A549 (cell line): ENCODE results near the gene TXNL4B. TPM values are rescaled to one million over a fixed set of nuclear protein-coding genes. Genes with fewer than 3 reads are reported as not detected.

Source experiments
- ATAC-seq, 2 experiments: fragments of 200-7000 bp in 1 of 2; fragments of >200 bp in 1 of 2; cut with Nextera tagmentation in 1 of 2; cut with Tn5 transposase in 1 of 2; 3 replicates each; pipeline versions ENCODE4 v1.8.0 to v1.9.1; 2018 to 2020; ENCODE audit warnings: mild to moderate bottlenecking in 1 of 2, moderate library complexity in 1 of 2
- CTCF ChIA-PET: fragments of 300-600 bp; sonication (Branson Sonifier 250); formaldehyde crosslinking; extraction: SDS; loops from one replicate; lab custom pipeline; 2021; ENCODE audit warnings: antibody characterized with exemption, inconsistent platforms; lab: Yijun Ruan, JAX
- POLR2A ChIA-PET: fragments of 350-600 bp; formaldehyde crosslinking; extraction: SDS; loops from one replicate; lab custom pipeline; 2021; ENCODE audit warnings: antibody characterized with exemption, inconsistent platforms; lab: Yijun Ruan, JAX
- DNase-seq, 2 experiments: peaks; one replicate each; pipeline versions ENCODE4 v3.0.0 to v3.0.0-alpha.2; 2011 to 2016; ENCODE audit warnings: low read depth in 1 of 2, low spot score in 1 of 2
- FAIRE-seq: peaks from 2 replicates; lab custom pipeline; 2011; peaks lifted over from hg19 to GRCh38; lab: Jason Lieb, UNC
- H3K27ac ChIP-seq, 2 experiments: fragments of >200 bp; sonication (Bioruptor Twin); formaldehyde crosslinking; 3 replicates each; pipeline ENCODE4 v1.5.1; 2016 to 2017
- H3K4me1 ChIP-seq: fragments of >200 bp; sonication (Bioruptor Twin); formaldehyde crosslinking; 3 replicates; pipeline ENCODE4 v1.6.1; 2016
- H3K4me2 ChIP-seq: fragments of >200 bp; sonication (Bioruptor Twin); formaldehyde crosslinking; 3 replicates; pipeline ENCODE4 v1.6.1; 2016
- H3K4me3 ChIP-seq: fragments of >200 bp; sonication (Bioruptor Twin); formaldehyde crosslinking; 3 replicates; pipeline ENCODE4 v1.5.1; 2016
- H3K9me3 ChIP-seq: fragments of >200 bp; sonication (Bioruptor Twin); formaldehyde crosslinking; 3 replicates; pipeline ENCODE4 v1.6.1; 2016
- BCL3 ChIP-seq: fragments of >200 bp; sonication (Bioruptor Twin); formaldehyde crosslinking; IDR thresholded peaks from 3 replicates; pipeline ENCODE4 v1.6.1; 2016
- CBX8 ChIP-seq: fragments of 200-600 bp; sonication (generic); IDR thresholded peaks from 2 replicates; pipeline ENCODE4 v1.6.1; 2016
- CEBPB ChIP-seq, 2 experiments: fragments of >200 bp in 1 of 2; sonication (Bioruptor Twin) in 1 of 2; formaldehyde crosslinking in 1 of 2; IDR thresholded peaks; 2 replicates each; pipeline ENCODE4 v1.6.1; 2012 to 2016
- CHD4 ChIP-seq: fragments of 200-600 bp; sonication (generic); IDR thresholded peaks from 2 replicates; pipeline ENCODE4 v1.6.1; 2016; ENCODE audit warnings: antibody characterized with exemption, mild to moderate bottlenecking, borderline replicate concordance
- CTCF ChIP-seq: fragments of >200 bp; sonication (Bioruptor Twin); formaldehyde crosslinking; IDR thresholded peaks from 3 replicates; pipeline ENCODE4 v1.5.1; 2016
- EHMT2 ChIP-seq: fragments of 200-600 bp; sonication (generic); IDR thresholded peaks from 2 replicates; pipeline ENCODE4 v1.6.1; 2016; ENCODE audit warnings: antibody characterized with exemption, low read depth, mild to moderate bottlenecking, moderate library complexity
- ELK1 ChIP-seq: fragments of 150-350 bp; IDR thresholded peaks from 2 replicates; pipeline ENCODE4 v1.6.1; 2014; ENCODE audit warnings: low read depth, mild to moderate bottlenecking, low read length
- EP300 ChIP-seq, 2 experiments: fragments of >200 bp; sonication (Bioruptor Twin); formaldehyde crosslinking; IDR thresholded peaks; 2 replicates in 1 of 2; 3 replicates in 1 of 2; pipeline ENCODE4 v1.6.1; 2016 to 2017
- ESRRA ChIP-seq: fragments of 150-350 bp; IDR thresholded peaks from 2 replicates; pipeline ENCODE4 v1.6.1; 2014; ENCODE audit warnings: mild to moderate bottlenecking, low read length, borderline replicate concordance
- FOSB ChIP-seq: fragments of 250-450 bp; sonication (Bioruptor Pico); IDR thresholded peaks from 2 replicates; pipeline ENCODE4 v1.5.0; 2020; ENCODE audit warnings: mild to moderate bottlenecking, moderate library complexity
- FOSL2 ChIP-seq, 2 experiments: fragments of 450-650 bp in 1 of 2; fragments of >200 bp in 1 of 2; sonication (Bioruptor Twin) in 1 of 2; formaldehyde crosslinking; IDR thresholded peaks; 2 replicates each; pipeline versions ENCODE4 v1.5.0 to v1.6.1; 2016 to 2020; ENCODE audit warnings: mild to moderate bottlenecking in 1 of 2, moderate library complexity in 1 of 2
- FOXS1 ChIP-seq: fragments of 250-450 bp; sonication (Bioruptor Pico); IDR thresholded peaks from 2 replicates; pipeline ENCODE4 v1.5.0; 2020; ENCODE audit warnings: mild to moderate bottlenecking, moderate library complexity
- GATA3 ChIP-seq: IDR thresholded peaks from 2 replicates; pipeline ENCODE4 v1.6.1; 2012; ENCODE audit warnings: borderline replicate concordance
- HOXB13 ChIP-seq: fragments of 250-450 bp; sonication (Bioruptor Pico); IDR thresholded peaks from 2 replicates; pipeline ENCODE4 v1.5.0; 2020; ENCODE audit warnings: low read depth, mild to moderate bottlenecking, moderate library complexity
- JUNB ChIP-seq: fragments of >200 bp; sonication (Bioruptor Twin); formaldehyde crosslinking; IDR thresholded peaks from 2 replicates; pipeline ENCODE4 v1.6.1; 2016
- KDM5A ChIP-seq: fragments of 200-600 bp; sonication (generic); IDR thresholded peaks from 2 replicates; pipeline ENCODE4 v1.6.1; 2016; ENCODE audit warnings: antibody characterized with exemption, mild to moderate bottlenecking
- MAFK ChIP-seq: fragments of 450-650 bp; IDR thresholded peaks from 2 replicates; pipeline ENCODE4 v1.6.1; 2014; ENCODE audit not compliant: partially characterized antibody
- MAZ ChIP-seq: fragments of 150-350 bp; IDR thresholded peaks from 2 replicates; pipeline ENCODE4 v1.6.1; 2014; ENCODE audit warnings: antibody characterized with exemption, low read depth, low read length, borderline replicate concordance
- MYC ChIP-seq: IDR thresholded peaks from 2 replicates; pipeline ENCODE4 v1.6.1; 2012; ENCODE audit warnings: mild to moderate bottlenecking, inconsistent platforms, low read length, improper control_type of control experiment, borderline replicate concordance
- NFE2L2 ChIP-seq: fragments of 150-350 bp; conservative IDR thresholded peaks from 2 replicates; pipeline ENCODE4 v1.6.1; 2014; ENCODE audit warnings: low read length
- NR3C1 ChIP-seq: fragments of >200 bp; sonication (Bioruptor Twin); formaldehyde crosslinking; IDR thresholded peaks from 3 replicates; pipeline ENCODE4 v1.6.1; 2017
- POLR2A ChIP-seq: IDR thresholded peaks from 2 replicates; pipeline ENCODE4 v1.6.1; 2012; ENCODE audit warnings: mild to moderate bottlenecking, low read length
- RFX5 ChIP-seq: fragments of 450-650 bp; IDR thresholded peaks from 2 replicates; pipeline ENCODE4 v1.7.1; 2014; ENCODE audit warnings: antibody characterized with exemption, mild to moderate bottlenecking, moderate library complexity
- SMC3 ChIP-seq: fragments of >200 bp; sonication (Bioruptor Twin); formaldehyde crosslinking; IDR thresholded peaks from 3 replicates; pipeline ENCODE4 v1.6.1; 2018; ENCODE audit warnings: inconsistent platforms
- SREBF2 ChIP-seq: fragments of 450-650 bp; IDR thresholded peaks from 2 replicates; pipeline ENCODE4 v1.6.1; 2014; ENCODE audit warnings: mild to moderate bottlenecking, moderate library complexity
- TFCP2L1 ChIP-seq: fragments of 250-450 bp; sonication (Bioruptor Pico); IDR thresholded peaks from 2 replicates; pipeline ENCODE4 v1.5.0; 2021; ENCODE audit warnings: mild to moderate bottlenecking
- TP53 ChIP-seq: fragments of 250-450 bp; sonication (Bioruptor Pico); IDR thresholded peaks from 2 replicates; pipeline ENCODE4 v1.5.0; 2021; ENCODE audit warnings: mild to moderate bottlenecking, moderate library complexity
- ZSCAN20 ChIP-seq: fragments of 250-450 bp; sonication (Bioruptor Pico); IDR thresholded peaks from 2 replicates; pipeline ENCODE4 v1.8.0; 2022; ENCODE audit warnings: mild to moderate bottlenecking, moderate library complexity
- WGBS: methylation state at CpG from one replicate; pipeline ENCODE4 v1.1.6; 2017; ENCODE audit errors: missing lambda C conversion rate; 5-methylcytosine and 5-hydroxymethylcytosine counted together
- polyA plus RNA-seq, 4 experiments: library from polyadenylated mRNA; depleted of rRNA in 3 of 4; stranded (reverse); fragments of >200 nt; fragmentation: RNase III in 1 of 4; extraction: RNeasy Plus Mini Kit Qiagen cat#74134 plus additional on column Dnase treatment in 1 of 4; gene quantifications; 2 replicates in 3 of 4; 3 replicates in 1 of 4; pipeline ENCODE4 v1.2.3, GENCODE V29; 2011 to 2017
- TF ChIP-seq, protein P1 (sequence below): fragments of 200-600 bp; sonication (generic); IDR thresholded peaks from 2 replicates; pipeline ENCODE4 v1.6.1; 2016; ENCODE audit warnings: antibody characterized with exemption, mild to moderate bottlenecking, moderate library complexity

TXNL4B gene
- polyA plus RNA-seq, 2 of the 4 experiments (the other 2 are of a cell fraction) = 16.4 to 32.7 TPM

DNA sequence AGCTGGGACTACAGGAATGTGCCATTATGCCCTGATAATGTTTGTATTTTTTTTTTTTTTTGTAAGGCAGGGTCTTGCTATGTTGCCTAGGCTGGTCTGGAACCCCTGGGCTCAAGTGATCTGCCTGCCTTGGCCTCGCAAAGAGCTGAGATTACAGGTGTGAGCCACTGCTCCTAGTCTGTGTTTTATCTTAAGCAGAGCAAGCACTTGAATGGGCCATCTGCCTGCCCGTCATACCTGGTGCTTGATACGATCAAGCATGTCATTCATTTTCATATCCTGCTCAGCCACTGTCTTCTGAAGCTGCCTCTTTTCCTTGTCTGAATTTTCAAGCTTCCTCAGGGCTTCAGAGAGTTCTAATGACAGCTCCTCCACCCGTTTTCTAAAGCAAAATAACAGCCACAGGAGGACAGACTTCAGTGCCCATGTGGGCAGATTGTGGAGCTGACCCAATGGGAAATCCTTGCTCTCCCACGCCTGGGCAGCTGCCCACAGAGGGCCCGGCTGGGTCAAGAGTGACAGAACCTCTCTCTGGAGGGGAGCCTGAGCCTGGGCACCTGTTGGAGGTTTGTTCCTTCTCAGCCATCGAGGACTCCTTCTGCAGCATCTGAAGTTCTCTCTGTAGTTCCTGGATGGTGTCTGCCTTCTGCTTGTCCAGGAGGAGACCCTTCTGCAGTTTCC is 36.7 kb upstream of the TXNL4B start:
- 0 out of 6 replicates have a peak, but pooled peaks of 1 of the 2 experiments have one; percentile 19 for ATAC-seq
- 27% methylated on average over 6 of the region's 7 CpGs for WGBS
- H3K4me1 ChIP-seq = no peaks in the 10 kb centered on the region
- CTCF ChIA-PET = interaction anchor here (0.6 to 1.0 kb wide), 2 partner anchors 9 to 166 kb away, joined by 3 read pairs; no protein-coding TSS in a partner anchor
- no peaks in the 10 kb centered on the region for H3K9me3 ChIP-seq
- no peak overlapping the region for H3K27ac ChIP-seq
- no peak overlapping the region for H3K4me2 ChIP-seq
- no peak for FAIRE-seq
- no peak overlapping the region for H3K4me3 ChIP-seq
- no peak for DNase-seq
- POLR2A ChIA-PET = interaction anchor here (0.7 kb wide), 1 partner anchor 1571 kb away, joined by 3 read pairs; no protein-coding TSS in a partner anchor
- TF ChIP-seq CEBPB (IDR thresholded peaks at IDR 0.05) (no peak), TFCP2L1 (CRISPR knock-in tag) (no peak), NR3C1 (no peak), ZSCAN20 (CRISPR knock-in tag) (no peak), KDM5A (no peak), RFX5 (no peak), CHD4 (no peak), ELK1 (no peak), FOSB (no peak), TP53 (CRISPR knock-in tag) (no peak), MAFK (no peak), BCL3 (no peak), MAZ (no peak), SREBF2 (no peak), EHMT2 (no peak)

- FAIRE-seq (no peak), DNase-seq (no peak), ATAC-seq (no peak)
- Histone ChIP-seq H3K4me3 (no peak overlapping the region), H3K27ac (no peak overlapping the region), H3K4me2 (no peak overlapping the region), H3K4me1 (no peaks in the 10 kb centered on the region), H3K9me3 (no peaks in the 10 kb centered on the region)
- POLR2A ChIA-PET = no interaction called here
- 74% methylated on average over 9 of the region's 9 CpGs for WGBS
- CTCF ChIA-PET = interaction anchor here (0.6 to 1.5 kb wide), 8 partner anchors 10 to 1751 kb away, joined by 3 to 6 read pairs (median 3); no protein-coding TSS in a partner anchor
- no peak for TF ChIP-seq KDM5A
- no peak for TF ChIP-seq HOXB13 (CRISPR knock-in tag)
- no peak for TF ChIP-seq NFE2L2
- TF ChIP-seq CBX8 = no peak
- TF ChIP-seq ESRRA = no peak
- no peak for TF ChIP-seq FOXS1 (CRISPR knock-in tag)
- no peak for TF ChIP-seq SMC3
- TF ChIP-seq TFCP2L1 (CRISPR knock-in tag) = no peak
- no peak for TF ChIP-seq CTCF
- TF ChIP-seq, protein P1, sequence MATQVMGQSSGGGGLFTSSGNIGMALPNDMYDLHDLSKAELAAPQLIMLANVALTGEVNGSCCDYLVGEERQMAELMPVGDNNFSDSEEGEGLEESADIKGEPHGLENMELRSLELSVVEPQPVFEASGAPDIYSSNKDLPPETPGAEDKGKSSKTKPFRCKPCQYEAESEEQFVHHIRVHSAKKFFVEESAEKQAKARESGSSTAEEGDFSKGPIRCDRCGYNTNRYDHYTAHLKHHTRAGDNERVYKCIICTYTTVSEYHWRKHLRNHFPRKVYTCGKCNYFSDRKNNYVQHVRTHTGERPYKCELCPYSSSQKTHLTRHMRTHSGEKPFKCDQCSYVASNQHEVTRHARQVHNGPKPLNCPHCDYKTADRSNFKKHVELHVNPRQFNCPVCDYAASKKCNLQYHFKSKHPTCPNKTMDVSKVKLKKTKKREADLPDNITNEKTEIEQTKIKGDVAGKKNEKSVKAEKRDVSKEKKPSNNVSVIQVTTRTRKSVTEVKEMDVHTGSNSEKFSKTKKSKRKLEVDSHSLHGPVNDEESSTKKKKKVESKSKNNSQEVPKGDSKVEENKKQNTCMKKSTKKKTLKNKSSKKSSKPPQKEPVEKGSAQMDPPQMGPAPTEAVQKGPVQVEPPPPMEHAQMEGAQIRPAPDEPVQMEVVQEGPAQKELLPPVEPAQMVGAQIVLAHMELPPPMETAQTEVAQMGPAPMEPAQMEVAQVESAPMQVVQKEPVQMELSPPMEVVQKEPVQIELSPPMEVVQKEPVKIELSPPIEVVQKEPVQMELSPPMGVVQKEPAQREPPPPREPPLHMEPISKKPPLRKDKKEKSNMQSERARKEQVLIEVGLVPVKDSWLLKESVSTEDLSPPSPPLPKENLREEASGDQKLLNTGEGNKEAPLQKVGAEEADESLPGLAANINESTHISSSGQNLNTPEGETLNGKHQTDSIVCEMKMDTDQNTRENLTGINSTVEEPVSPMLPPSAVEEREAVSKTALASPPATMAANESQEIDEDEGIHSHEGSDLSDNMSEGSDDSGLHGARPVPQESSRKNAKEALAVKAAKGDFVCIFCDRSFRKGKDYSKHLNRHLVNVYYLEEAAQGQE = no peak
- TF ChIP-seq POLR2A = no peak
- TF ChIP-seq JUNB = no peak
- no peak for TF ChIP-seq GATA3
- TF ChIP-seq EP300 (IDR thresholded peaks at IDR 0.05) = no peak
- no peak for TF ChIP-seq RFX5
- no peak for TF ChIP-seq FOSL2 (IDR thresholded peaks at IDR 0.05)
- TF ChIP-seq FOSL2 (CRISPR knock-in tag; IDR thresholded peaks at IDR 0.05) = no peak
- TF ChIP-seq MAZ = no peak
- no peak for TF ChIP-seq MYC
These were observed 35.3 kb upstream of the TXNL4B start for GRCh38 chr16:72128701-72129100.
